ENCODE measurements around the gene ACSL1. TPM values are rescaled to one million over a fixed set of nuclear protein-coding genes. Genes with fewer than 3 reads are reported as not detected.
A peak's percentile ranks its signal among the peaks of the same experiment; 100 is the strongest.
"Not testable (repeated sequence)": the region's sequence is repeated elsewhere in the genome, so short reads cannot be mapped to it uniquely, and the experiment has no call there.

Gene ACSL1
- total RNA-seq, 2 donors from 2014 or later: 144 to 156 TPM

DNA sequence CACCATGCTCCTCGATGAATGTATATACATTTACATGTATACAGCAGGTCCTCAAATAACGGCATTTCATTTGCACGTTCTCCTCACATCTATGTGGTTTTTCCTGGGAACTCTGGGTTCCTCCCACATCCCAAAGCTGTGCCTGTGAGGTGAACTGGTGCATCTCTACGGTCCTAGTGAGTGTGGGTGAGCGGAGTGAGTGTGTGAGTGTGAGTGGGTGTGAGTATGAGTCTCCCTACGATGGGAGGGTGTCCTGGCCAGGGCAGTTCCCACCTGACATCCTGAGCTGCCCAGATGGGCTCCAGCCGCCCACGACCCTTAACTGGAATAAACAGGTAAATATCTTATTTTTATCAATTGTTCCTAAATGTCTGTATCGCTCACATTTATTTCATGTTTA, 40.0 kb downstream of the ACSL1 start:
- H3K27ac ChIP-seq: no peak overlapping the region
- TF ChIP-seq, protein P1, sequence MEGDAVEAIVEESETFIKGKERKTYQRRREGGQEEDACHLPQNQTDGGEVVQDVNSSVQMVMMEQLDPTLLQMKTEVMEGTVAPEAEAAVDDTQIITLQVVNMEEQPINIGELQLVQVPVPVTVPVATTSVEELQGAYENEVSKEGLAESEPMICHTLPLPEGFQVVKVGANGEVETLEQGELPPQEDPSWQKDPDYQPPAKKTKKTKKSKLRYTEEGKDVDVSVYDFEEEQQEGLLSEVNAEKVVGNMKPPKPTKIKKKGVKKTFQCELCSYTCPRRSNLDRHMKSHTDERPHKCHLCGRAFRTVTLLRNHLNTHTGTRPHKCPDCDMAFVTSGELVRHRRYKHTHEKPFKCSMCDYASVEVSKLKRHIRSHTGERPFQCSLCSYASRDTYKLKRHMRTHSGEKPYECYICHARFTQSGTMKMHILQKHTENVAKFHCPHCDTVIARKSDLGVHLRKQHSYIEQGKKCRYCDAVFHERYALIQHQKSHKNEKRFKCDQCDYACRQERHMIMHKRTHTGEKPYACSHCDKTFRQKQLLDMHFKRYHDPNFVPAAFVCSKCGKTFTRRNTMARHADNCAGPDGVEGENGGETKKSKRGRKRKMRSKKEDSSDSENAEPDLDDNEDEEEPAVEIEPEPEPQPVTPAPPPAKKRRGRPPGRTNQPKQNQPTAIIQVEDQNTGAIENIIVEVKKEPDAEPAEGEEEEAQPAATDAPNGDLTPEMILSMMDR (IDR thresholded peaks at IDR 0.05): no peak
- no peaks in the 10 kb centered on the region for H3K9me3 ChIP-seq
- DNase-seq (ENCODE audit: low spot score): no peak
- peaks cover 71% of the 10 kb centered on the region for H3K36me3 ChIP-seq
- H3K4me3 ChIP-seq: no peak overlapping the region
- H3K4me1 ChIP-seq: no peaks in the 10 kb centered on the region
- no peaks in the 10 kb centered on the region for H3K27me3 ChIP-seq

DNA sequence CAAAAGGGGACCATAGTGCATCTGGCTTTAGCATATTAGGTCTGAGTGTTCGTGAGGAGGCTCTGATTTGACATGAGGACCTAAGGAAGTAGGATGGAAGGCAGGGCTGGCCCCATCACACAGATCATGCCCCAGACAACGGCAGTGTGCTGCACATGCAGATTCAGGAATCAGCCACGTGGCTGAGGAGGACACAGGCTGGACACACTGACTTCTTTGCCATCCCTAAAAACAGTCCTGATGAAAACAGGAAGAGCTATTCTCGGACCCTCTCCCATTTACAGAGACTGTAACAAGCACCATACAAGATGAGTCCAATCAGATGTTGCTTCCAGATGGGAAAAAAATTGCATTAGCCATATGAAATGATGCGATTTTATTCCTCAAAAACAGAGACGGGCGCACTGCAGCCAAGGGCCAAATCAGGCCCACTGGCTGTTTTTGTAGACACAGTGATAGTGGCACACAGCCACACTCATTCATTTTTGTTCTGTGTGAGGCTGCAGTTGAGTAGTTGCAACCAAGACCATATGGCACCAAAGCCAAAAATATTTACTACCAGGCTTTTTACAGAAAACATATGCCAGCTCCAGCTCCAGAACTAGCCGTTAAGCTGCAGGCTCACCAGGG, 41.0 kb downstream of the ACSL1 start:
- no peak for DNase-seq (ENCODE audit: low spot score)
- Histone ChIP-seq H3K4me1 (no peaks in the 10 kb centered on the region), H3K9me3 (no peaks in the 10 kb centered on the region), H3K27ac (no peak overlapping the region), H3K4me3 (no peak overlapping the region), H3K36me3 (peaks cover 75% of the 10 kb centered on the region), H3K27me3 (no peaks in the 10 kb centered on the region)
- TF ChIP-seq, protein P1 (IDR thresholded peaks at IDR 0.05): no peak

DNA sequence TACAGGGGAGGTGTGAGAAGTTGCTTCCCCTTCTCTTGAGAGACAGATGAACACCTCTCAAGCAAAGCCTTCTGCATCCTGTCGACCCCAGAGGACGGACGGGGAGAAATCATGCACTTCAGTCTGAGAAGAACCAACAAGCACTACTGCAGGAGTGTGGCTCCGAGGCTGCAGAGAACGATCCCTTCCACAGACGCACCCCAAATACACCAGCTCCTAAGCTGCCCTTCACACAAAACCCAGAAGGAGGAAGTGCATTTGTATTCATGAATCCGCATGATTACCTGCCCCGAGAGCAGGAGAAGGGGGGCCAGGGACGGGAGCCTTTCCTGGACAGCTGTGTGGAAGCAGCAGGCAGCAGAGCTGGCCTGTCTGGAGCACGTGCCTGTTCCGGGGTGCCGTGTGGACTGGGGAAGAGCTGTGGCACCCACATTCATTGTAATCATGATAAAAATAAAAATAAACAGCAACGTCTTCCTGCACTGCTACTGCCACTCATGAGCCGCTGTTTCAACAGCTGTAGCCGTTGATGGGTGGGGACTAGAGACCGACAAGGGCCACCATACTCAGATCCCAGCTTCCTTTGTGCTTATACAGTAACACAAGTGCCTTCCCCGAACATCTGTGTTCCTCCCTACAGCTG, 42.9 kb downstream of the ACSL1 start:
- Histone ChIP-seq H3K4me1 (no peaks in the 10 kb centered on the region), H3K4me3 (no peak overlapping the region), H3K27me3 (no peaks in the 10 kb centered on the region), H3K36me3 (peaks cover 85% of the 10 kb centered on the region), H3K27ac (no peak overlapping the region), H3K9me3 (no peaks in the 10 kb centered on the region)
- DNase-seq (ENCODE audit: low spot score): no peak
- TF ChIP-seq, protein P1 (IDR thresholded peaks at IDR 0.05): no peak

DNA sequence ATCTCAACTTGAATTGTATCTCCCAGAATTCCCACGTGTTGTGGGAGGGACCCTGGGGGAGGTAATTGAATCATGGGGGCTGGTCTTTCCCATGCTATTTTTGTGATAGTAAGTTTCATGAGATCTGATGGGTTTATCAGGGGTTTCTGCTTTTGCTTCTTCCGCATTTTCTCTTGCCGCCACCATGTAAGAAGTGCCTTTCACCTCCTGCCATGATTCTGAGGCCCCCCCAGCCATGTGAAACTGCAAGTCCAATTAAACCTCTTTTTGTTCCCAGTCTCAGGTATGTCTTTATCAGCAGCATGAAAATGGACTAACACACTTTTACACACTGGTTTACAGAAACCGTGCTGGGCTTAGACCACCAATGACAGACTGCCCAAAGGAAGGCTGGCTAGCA, 46.6 kb downstream of the ACSL1 start:
- H3K4me1 ChIP-seq; H3K27ac ChIP-seq; H3K9me3 ChIP-seq; DNase-seq (ENCODE audit: low spot score); H3K27me3 ChIP-seq; H3K4me3 ChIP-seq: not testable (repeated sequence)
- peaks cover 66% of the 10 kb centered on the region for H3K36me3 ChIP-seq

DNA sequence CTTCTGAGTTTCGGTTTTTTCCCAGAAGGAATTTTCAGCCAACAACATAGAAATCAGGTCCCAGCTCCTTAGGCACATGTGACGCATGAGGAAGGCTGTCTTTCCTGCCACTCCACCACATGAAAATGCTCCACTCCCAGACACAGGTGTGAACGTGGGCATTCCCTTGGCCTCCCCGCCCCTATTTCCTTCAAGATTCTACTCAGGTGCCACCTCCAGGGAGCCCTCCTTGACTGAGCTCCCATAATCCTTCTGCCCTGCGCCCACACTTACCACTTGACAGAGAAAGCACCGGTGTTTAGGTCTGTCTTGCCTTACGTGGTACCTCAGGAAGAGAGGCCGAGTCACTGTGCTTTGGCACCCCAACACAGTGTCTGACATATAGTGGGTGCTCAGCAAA, 47.4 kb downstream of the ACSL1 start:
- Histone ChIP-seq H3K27ac (no peak overlapping the region), H3K9me3 (no peaks in the 10 kb centered on the region), H3K36me3 (peaks cover 66% of the 10 kb centered on the region), H3K4me1 (no peaks in the 10 kb centered on the region), H3K4me3 (no peak overlapping the region), H3K27me3 (no peaks in the 10 kb centered on the region)
- no peak for DNase-seq (ENCODE audit: low spot score)
- TF ChIP-seq, protein P1 (IDR thresholded peaks at IDR 0.05): no peak

DNA sequence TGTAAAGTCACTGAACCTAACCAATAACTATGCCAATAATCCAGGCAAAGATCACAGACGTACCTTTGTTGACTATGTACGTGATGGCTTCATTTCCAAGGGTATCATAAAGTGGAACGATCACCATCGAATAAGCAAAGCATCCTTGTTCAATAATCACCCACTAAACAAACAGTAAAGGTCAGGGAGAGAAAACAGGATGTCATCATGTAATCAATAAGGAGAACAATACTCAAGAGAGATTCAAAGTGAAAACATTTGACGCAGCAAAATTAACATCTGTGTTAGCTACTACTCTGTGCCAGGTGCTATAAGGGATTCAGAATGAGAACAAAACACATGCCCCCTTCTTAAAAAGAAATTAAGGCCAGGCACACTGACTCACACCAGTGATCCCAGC, 48.9 kb downstream of the ACSL1 start:
- peaks cover 66% of the 10 kb centered on the region for H3K36me3 ChIP-seq
- no peak overlapping the region for H3K4me3 ChIP-seq
- H3K4me1 ChIP-seq: no peaks in the 10 kb centered on the region
- TF ChIP-seq, protein P1 (IDR thresholded peaks at IDR 0.05): no peak
- DNase-seq (ENCODE audit: low spot score): no peak
- H3K9me3 ChIP-seq: no peaks in the 10 kb centered on the region
- H3K27me3 ChIP-seq: no peaks in the 10 kb centered on the region
- H3K27ac ChIP-seq: peak overlapping the region in 1 of 2 donors; percentile 31

All from right atrium auricular region (tissue), 2 donors.